ENCODE measurements around the gene SPSB1. TPM values are rescaled to one million over a fixed set of nuclear protein-coding genes. Genes with fewer than 3 reads are reported as not detected.

SPSB1 gene
- total and polyA plus RNA-seq, 10 donors, result 1.3 to 7.9 (median 4.1) TPM

DNA sequence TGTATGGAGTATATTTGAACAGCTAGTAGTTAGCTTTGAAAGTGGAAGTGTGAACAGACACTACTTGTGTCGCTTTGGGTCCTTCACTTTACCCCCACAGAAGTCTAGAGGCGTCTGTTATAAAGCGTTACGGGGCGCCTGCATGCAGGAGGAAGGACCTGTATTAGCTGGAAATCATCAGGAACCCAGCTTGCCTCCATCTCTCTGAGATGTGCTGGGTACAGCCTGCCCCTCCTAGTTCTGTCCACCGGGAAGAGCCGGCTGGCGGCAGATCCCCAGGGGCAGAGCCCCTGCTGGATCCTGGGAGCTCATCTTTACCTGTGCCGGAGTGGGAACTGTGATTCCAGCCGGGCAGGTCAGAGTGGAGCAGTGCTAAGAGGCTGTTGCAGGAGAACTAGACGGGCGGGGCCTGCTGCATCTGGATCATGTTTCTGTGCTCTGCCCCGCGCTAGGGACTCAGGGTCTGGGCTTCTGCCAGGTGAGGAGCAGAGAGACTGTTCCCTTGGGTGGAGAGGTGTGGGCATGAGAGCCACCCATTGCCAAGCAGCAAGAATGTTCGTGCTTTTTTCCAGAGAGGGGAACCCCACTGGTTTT lies 22.3 kb upstream of the SPSB1 start:
- peak; percentile 54 for DNase-seq
- Histone ChIP-seq H3K27me3 (replicated peaks in 1 of 7) (no peaks in the 10 kb centered on the region), H3K4me1 (peaks cover 0 to 39% (median 11%) of the 10 kb centered on the region in 6 donors), H3K4me3 (no peak overlapping the region), H3K36me3 (peaks cover 0 to 62% (median 10%) of the 10 kb centered on the region in 6 donors), H3K9me3 (no peaks in the 10 kb centered on the region), H3K27ac (no peak overlapping the region)
- intact Hi-C loops (cut with DNase I; ENCODE audit: low total_unique reads), result no loop called here
- TF ChIP-seq, protein P1, sequence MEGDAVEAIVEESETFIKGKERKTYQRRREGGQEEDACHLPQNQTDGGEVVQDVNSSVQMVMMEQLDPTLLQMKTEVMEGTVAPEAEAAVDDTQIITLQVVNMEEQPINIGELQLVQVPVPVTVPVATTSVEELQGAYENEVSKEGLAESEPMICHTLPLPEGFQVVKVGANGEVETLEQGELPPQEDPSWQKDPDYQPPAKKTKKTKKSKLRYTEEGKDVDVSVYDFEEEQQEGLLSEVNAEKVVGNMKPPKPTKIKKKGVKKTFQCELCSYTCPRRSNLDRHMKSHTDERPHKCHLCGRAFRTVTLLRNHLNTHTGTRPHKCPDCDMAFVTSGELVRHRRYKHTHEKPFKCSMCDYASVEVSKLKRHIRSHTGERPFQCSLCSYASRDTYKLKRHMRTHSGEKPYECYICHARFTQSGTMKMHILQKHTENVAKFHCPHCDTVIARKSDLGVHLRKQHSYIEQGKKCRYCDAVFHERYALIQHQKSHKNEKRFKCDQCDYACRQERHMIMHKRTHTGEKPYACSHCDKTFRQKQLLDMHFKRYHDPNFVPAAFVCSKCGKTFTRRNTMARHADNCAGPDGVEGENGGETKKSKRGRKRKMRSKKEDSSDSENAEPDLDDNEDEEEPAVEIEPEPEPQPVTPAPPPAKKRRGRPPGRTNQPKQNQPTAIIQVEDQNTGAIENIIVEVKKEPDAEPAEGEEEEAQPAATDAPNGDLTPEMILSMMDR (IDR thresholded peaks at IDR 0.05 in 8 of 11, conservative IDR thresholded peaks at IDR 0.05 in 3 of 11), result no peak
- TF ChIP-seq POLR2A (IDR thresholded peaks at IDR 0.05), result no peak
- TF ChIP-seq POLR2AphosphoS5 (IDR thresholded peaks at IDR 0.05), result no peak
- WGBS, 5 donors, result 90 to 95% (median 93%) methylated on average over 8 to 15 of the region's 15 CpGs

DNA sequence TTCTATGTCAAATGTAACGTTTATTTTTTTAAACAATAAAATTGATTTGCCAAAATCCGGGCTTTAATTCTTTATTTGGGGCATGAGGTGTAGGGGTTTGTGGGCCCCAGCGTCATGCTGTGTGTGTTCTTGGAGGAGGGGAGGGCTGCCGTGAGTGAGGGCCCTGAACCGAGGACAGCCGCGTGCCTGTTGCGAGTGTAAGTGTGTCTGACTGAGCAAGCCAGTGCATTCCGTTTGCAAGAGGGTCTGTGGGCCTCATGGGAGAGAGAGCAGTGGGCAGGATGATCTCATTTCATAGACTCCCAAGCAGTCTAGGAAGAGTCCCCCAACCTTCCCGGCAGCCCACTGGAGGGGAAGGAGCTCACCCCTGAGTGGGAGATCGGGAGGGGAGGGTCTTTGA lies 21.4 kb upstream of the SPSB1 start:
- 78 to 84% (median 83%) methylated on average over 11 of the region's 11 CpGs for WGBS, 5 donors
- peak; percentile 54 for DNase-seq
- Histone ChIP-seq H3K4me1 (peaks cover 0 to 38% (median 14%) of the 10 kb centered on the region in 6 donors), H3K27me3 (replicated peaks in 1 of 7) (no peaks in the 10 kb centered on the region), H3K9me3 (no peaks in the 10 kb centered on the region), H3K36me3 (peaks cover 0 to 53% (median 5%) of the 10 kb centered on the region in 6 donors), H3K4me3 (no peak overlapping the region), H3K27ac (no peak overlapping the region)
- intact Hi-C loops (cut with DNase I; ENCODE audit: low total_unique reads), result no loop called here
- TF ChIP-seq, protein P1 (IDR thresholded peaks at IDR 0.05 in 8 of 11, conservative IDR thresholded peaks at IDR 0.05 in 3 of 11), result no peak
- TF ChIP-seq POLR2AphosphoS5 (IDR thresholded peaks at IDR 0.05) (no peak), POLR2A (IDR thresholded peaks at IDR 0.05) (no peak)

DNA sequence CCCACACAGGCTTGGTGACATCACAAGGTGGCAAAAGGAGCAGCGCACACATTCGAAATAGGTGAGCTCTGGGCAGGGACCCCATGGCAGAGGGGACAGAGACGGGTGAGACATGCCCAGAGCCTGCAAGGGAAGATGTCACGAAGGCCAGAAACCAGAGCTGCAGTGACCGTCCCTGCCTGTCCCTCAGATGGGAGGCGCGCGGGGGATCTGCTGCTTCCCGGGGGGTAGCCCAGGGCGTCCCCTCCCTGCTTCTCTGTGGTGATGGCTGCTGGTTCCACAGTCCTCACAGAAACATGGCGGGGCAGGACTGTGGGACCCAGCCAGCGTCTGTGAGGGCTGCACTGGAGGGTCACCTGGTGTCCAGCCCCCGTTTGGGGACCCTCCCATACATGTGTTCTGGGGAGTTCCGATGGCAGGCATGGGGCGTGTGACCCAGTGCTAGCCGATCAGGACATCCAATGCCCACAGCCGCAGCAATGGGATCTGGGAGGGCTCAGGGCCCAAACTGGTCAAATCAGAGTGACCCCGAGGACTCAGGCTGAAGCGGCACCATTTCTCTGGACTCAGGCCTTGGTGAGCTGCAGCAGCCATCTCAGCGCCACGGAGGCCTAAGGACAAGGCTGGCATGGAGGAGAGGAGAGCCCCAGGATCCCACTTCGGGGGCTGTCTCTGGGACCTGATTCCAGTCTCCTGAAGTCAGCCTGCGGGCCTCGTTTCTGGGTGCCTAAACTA lies 20.7 kb upstream of the SPSB1 start:
- intact Hi-C loops (cut with DNase I; ENCODE audit: low total_unique reads), result no loop called here
- H3K27ac ChIP-seq, result no peak overlapping the region
- peaks cover 0 to 31% (median 11%) of the 10 kb centered on the region in 6 donors for H3K4me1 ChIP-seq
- no peaks in the 10 kb centered on the region for H3K9me3 ChIP-seq
- no peak overlapping the region for H3K4me3 ChIP-seq
- TF ChIP-seq POLR2A (IDR thresholded peaks at IDR 0.05), result no peak
- peak in 1 of 3 donors; percentile 25 for TF ChIP-seq POLR2AphosphoS5 (IDR thresholded peaks at IDR 0.05)
- TF ChIP-seq, protein P1 (IDR thresholded peaks at IDR 0.05 in 8 of 11, conservative IDR thresholded peaks at IDR 0.05 in 3 of 11), result no peak
- H3K27me3 ChIP-seq (replicated peaks in 1 of 7), result no peaks in the 10 kb centered on the region
- peaks cover 0 to 48% (median 5%) of the 10 kb centered on the region in 6 donors for H3K36me3 ChIP-seq
- WGBS, 5 donors, result 89 to 96% (median 91%) methylated on average over 14 to 24 of the region's 24 CpGs
- peak; percentile 57 for DNase-seq

DNA sequence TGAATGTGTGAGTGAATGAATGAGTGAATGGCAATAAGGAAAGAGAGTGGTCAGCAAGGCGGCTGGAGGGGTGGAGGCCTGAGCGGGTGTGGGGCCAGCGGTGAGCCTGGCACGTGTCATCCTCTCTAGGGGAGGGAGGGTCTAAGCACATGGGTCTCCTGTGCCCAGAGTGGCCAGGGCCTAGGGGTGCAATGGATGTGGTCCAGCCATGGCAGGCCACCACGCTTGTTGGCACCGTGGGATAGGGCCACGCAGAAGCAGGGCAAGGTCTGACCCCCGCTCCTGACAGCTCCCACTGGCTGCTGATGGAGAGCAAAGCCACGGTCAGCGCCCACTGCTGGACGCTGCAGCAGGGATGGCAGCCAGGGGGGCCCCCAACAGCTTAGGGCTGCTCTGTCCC lies 19.5 kb upstream of the SPSB1 start:
- TF ChIP-seq, protein P1 (IDR thresholded peaks at IDR 0.05 in 8 of 11, conservative IDR thresholded peaks at IDR 0.05 in 3 of 11), result no peak
- TF ChIP-seq POLR2A (IDR thresholded peaks at IDR 0.05) (no peak), POLR2AphosphoS5 (IDR thresholded peaks at IDR 0.05) (peak in 2 of 3 donors; percentile 17 to 40)
- intact Hi-C loops (cut with DNase I; ENCODE audit: low total_unique reads), result no loop called here
- H3K9me3 ChIP-seq, result no peaks in the 10 kb centered on the region
- H3K27me3 ChIP-seq (replicated peaks in 1 of 7), result no peaks in the 10 kb centered on the region
- 79 to 91% (median 90%) methylated on average over 11 of the region's 11 CpGs for WGBS, 5 donors
- DNase-seq, result peak; percentile 70
- H3K4me1 ChIP-seq, result peaks cover 0 to 28% (median 9%) of the 10 kb centered on the region in 6 donors
- no peak overlapping the region for H3K4me3 ChIP-seq
- H3K27ac ChIP-seq, result no peak overlapping the region
- H3K36me3 ChIP-seq, result peaks cover 0 to 39% (median 5%) of the 10 kb centered on the region in 6 donors

All from spleen (tissue), 11 donors.